Left ventricle myocardium inferior (tissue), 1 donor: Measurements from ENCODE around the gene FARS2. TPM values are rescaled to one million over a fixed set of nuclear protein-coding genes. Genes with fewer than 3 reads are reported as not detected.

Source experiments
- DNase-seq: peaks from one replicate; pipeline ENCODE4 v3.0.0-alpha.2; 2020
- H3K27ac ChIP-seq: fragments of 200-600 bp; replicated peaks from 2 replicates; pipeline ENCODE4 v1.8.0; 2021
- H3K27me3 ChIP-seq: fragments of 200-600 bp; 2 replicates; pipeline ENCODE4 v1.8.0; 2021; ENCODE audit warnings: low read depth
- H3K36me3 ChIP-seq: fragments of 200-600 bp; 2 replicates; pipeline ENCODE4 v1.8.0; 2021
- H3K4me1 ChIP-seq: fragments of 200-600 bp; 2 replicates; pipeline ENCODE4 v1.8.0; 2021
- H3K4me3 ChIP-seq: fragments of 200-600 bp; 2 replicates; pipeline ENCODE4 v1.8.0; 2021; ENCODE audit warnings: mild to moderate bottlenecking, moderate library complexity
- H3K9me3 ChIP-seq: fragments of 200-600 bp; replicated peaks from 2 replicates; pipeline ENCODE4 v1.8.0; 2021
- intact Hi-C: fragments of 100-400 bp; cut with micrococcal nuclease; formaldehyde crosslinking; loops from one replicate; pipeline ENCODE4 v1.11.0; 2022
- total RNA-seq: library from RNA; stranded (reverse); fragmentation: NEBNext Ultra II Directional; extraction: Animal tissue kit (Norgen Biotek cat#: 25700); gene quantifications from one replicate; pipeline ENCODE4 v1.2.1, GENCODE V29; 2021
- TF ChIP-seq, protein P1 (sequence below): fragments of 200-600 bp; IDR thresholded peaks from 2 replicates; pipeline ENCODE4 v1.8.0; 2021; ENCODE audit warnings: antibody characterized with exemption, mild to moderate bottlenecking, borderline replicate concordance
- donor health status: DM: no; HTN: yes; CAD: no; lungs with severe emphysema.

Gene FARS2
- total RNA-seq, 1 donor from 2014 or later, result 16.7 TPM

GRCh38 chr6:5537967-5538366 is 276.7 kb downstream of the FARS2 start:
- no peak overlapping the region for H3K4me3 ChIP-seq
- no peaks in the 10 kb centered on the region for H3K36me3 ChIP-seq
- TF ChIP-seq, protein P1, sequence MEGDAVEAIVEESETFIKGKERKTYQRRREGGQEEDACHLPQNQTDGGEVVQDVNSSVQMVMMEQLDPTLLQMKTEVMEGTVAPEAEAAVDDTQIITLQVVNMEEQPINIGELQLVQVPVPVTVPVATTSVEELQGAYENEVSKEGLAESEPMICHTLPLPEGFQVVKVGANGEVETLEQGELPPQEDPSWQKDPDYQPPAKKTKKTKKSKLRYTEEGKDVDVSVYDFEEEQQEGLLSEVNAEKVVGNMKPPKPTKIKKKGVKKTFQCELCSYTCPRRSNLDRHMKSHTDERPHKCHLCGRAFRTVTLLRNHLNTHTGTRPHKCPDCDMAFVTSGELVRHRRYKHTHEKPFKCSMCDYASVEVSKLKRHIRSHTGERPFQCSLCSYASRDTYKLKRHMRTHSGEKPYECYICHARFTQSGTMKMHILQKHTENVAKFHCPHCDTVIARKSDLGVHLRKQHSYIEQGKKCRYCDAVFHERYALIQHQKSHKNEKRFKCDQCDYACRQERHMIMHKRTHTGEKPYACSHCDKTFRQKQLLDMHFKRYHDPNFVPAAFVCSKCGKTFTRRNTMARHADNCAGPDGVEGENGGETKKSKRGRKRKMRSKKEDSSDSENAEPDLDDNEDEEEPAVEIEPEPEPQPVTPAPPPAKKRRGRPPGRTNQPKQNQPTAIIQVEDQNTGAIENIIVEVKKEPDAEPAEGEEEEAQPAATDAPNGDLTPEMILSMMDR, result no peak
- no peak for DNase-seq
- no peaks in the 10 kb centered on the region for H3K9me3 ChIP-seq
- no peaks in the 10 kb centered on the region for H3K4me1 ChIP-seq
- intact Hi-C loops, result no loop called here
- H3K27ac ChIP-seq, result no peak overlapping the region
- no peaks in the 10 kb centered on the region for H3K27me3 ChIP-seq

DNA sequence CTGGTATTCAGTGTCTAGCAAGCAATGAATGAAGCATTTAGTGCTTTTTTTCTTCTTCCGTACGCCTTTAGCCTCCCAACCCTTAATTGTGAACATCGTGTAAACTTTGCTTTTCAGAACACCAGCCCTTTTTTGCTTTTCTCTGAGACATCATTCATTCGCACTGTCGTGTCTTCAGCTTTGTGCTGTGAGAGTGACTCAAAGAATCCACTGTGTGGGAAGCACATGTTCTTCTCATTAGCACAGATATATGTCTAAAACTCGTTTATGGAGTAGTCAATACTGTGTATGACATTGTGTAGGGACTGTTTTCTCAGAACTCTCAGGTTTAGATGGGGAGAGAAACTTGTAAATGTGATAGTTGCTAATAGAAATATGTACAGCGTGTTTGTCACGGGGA is 279.1 kb downstream of the FARS2 start:
- Histone ChIP-seq H3K4me3 (no peak overlapping the region), H3K27me3 (no peaks in the 10 kb centered on the region), H3K36me3 (no peaks in the 10 kb centered on the region), H3K27ac (no peak overlapping the region), H3K4me1 (no peaks in the 10 kb centered on the region), H3K9me3 (no peaks in the 10 kb centered on the region)
- DNase-seq, result no peak
- TF ChIP-seq, protein P1, result no peak
- intact Hi-C loops, result no loop called here

GRCh38 chr6:5541025-5541424 is 279.7 kb downstream of the FARS2 start:
- TF ChIP-seq, protein P1, result no peak
- no peaks in the 10 kb centered on the region for H3K4me1 ChIP-seq
- intact Hi-C loops, result no loop called here
- H3K27me3 ChIP-seq, result no peaks in the 10 kb centered on the region
- no peaks in the 10 kb centered on the region for H3K36me3 ChIP-seq
- no peak for DNase-seq
- no peaks in the 10 kb centered on the region for H3K9me3 ChIP-seq
- H3K4me3 ChIP-seq, result no peak overlapping the region
- no peak overlapping the region for H3K27ac ChIP-seq

DNA sequence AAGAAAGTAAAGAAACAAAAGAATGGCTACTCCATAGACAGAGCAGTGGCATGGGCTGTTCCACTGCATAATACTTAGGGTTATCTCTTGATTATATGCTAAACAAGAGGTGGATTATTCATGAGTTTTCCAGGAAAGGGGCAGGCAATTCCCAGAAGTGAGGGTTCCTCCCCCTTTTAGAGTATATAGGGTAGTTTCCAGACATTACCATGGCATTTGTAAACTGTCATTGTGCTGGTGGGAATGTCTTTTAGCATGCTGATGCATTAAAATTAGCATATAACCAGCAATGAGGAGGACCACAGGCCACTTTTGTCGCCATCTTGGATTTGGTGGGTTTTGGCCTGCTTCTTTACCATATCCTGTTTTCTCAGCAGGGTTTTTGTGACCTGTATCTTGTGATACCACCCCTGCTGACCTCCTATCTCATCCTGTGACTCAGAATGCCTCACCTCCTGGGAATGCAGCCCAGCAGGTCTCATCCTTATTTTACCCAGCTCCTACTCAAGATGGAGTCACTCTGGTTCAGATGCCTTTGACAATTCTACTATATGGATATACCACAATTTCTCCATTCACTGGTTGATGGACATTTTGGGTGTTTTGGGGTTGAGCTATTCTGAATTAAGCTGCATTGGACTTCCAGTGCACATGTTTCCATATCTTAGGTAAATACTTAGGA is 280.6 kb downstream of the FARS2 start:
- Histone ChIP-seq H3K27ac (no peak overlapping the region), H3K4me1 (no peaks in the 10 kb centered on the region), H3K36me3 (peaks cover 3% of the 10 kb centered on the region), H3K9me3 (no peaks in the 10 kb centered on the region), H3K4me3 (no peak overlapping the region), H3K27me3 (no peaks in the 10 kb centered on the region)
- DNase-seq, result no peak
- TF ChIP-seq, protein P1, result no peak
- intact Hi-C loops, result no loop called here

- Histone ChIP-seq H3K4me3 (no peak overlapping the region), H3K9me3 (peaks cover 17% of the 10 kb centered on the region), H3K4me1 (no peaks in the 10 kb centered on the region), H3K27ac (no peak overlapping the region), H3K36me3 (peaks cover 24% of the 10 kb centered on the region), H3K27me3 (no peaks in the 10 kb centered on the region)
- intact Hi-C loops, result no loop called here
- no peak for DNase-seq
- TF ChIP-seq, protein P1, result no peak
Measured at GRCh38 chr6:5547556-5547955, 286.2 kb downstream of the FARS2 start.
